ENCODE measurements around the gene MIXL1. TPM values are rescaled to one million over a fixed set of nuclear protein-coding genes. Genes with fewer than 3 reads are reported as not detected.
"Not testable (repeated sequence)": the region's sequence is repeated elsewhere in the genome, so short reads cannot be mapped to it uniquely, and the experiment has no call there.

The MIXL1 gene
- polyA plus RNA-seq, 3 donors = not detected

- no peak overlapping the region for H3K27ac ChIP-seq (ENCODE audit: low read depth, low read length)
- WGBS, 3 donors = 99 to 100% (median 100%) methylated on average over 1 of the region's 1 CpG
Measured at GRCh38 chr1:226261818-226262217, 38.4 kb downstream of the MIXL1 start.

- no peak overlapping the region for H3K27ac ChIP-seq (ENCODE audit: low read depth, low read length)
- 26 to 81% (median 71%) methylated on average over 3 of the region's 3 CpGs for WGBS, 3 donors
Measured at GRCh38 chr1:226268421-226269124, 45.1 kb downstream of the MIXL1 start.

GRCh38 chr1:226272233-226272902, 48.9 kb downstream of the MIXL1 start:
- WGBS, 3 donors = 77 to 91% (median 84%) methylated on average over 8 of the region's 8 CpGs
- H3K27ac ChIP-seq (ENCODE audit: low read depth, low read length) = not testable (repeated sequence)

- no peak overlapping the region for H3K27ac ChIP-seq (ENCODE audit: low read depth, low read length)
- WGBS, 3 donors = 27 to 72% (median 71%) methylated on average over 1 of the region's 1 CpG
Measured at GRCh38 chr1:226274138-226274537, 50.7 kb downstream of the MIXL1 start.

- 84 to 89% (median 88%) methylated on average over 3 of the region's 3 CpGs for whole genome bisulfite sequencing, 3 donors
- H3K27ac ChIP-seq (ENCODE audit: low read depth, low read length) = no peak overlapping the region
Measured at GRCh38 chr1:226276077-226276682, 52.7 kb downstream of the MIXL1 start.

Other genes starting within 250 kb of the MIXL1 start
- gene SDE2, start 224.3 kb upstream of the MIXL1 start, polyA plus RNA-seq = 10 to 100 TPM in 2 of 3 donors, 1 to 10 TPM in 1; 5.1 to 13.6 (median 13.0) TPM
- gene H3-3A, start 160.9 kb upstream of the MIXL1 start, polyA plus RNA-seq = 100 to 1,000 TPM; 282 to 940 (median 473) TPM
- 10 to 100 TPM; 12.2 to 27.3 (median 17.9) TPM for gene ACBD3, start 36.9 kb upstream of the MIXL1 start, polyA plus RNA-seq
- gene LIN9, start 85.5 kb downstream of the MIXL1 start, polyA plus RNA-seq = 1 to 10 TPM in 2 of 3 donors, under 1 TPM in 1; 0.98 to 2.0 (median 1.2) TPM
- gene PARP1, start 184.4 kb downstream of the MIXL1 start, polyA plus RNA-seq = 10 to 100 TPM; 26.5 to 43.8 (median 31.3) TPM